ENCODE data around the gene LAMB4. TPM values are rescaled to one million over a fixed set of nuclear protein-coding genes. Genes with fewer than 3 reads are reported as not detected.

Gene LAMB4
- total RNA-seq, 1 donor from 2014 or later, result 0.10 TPM

GRCh38 chr7:108143658-108144420 is 13.7 kb upstream of the LAMB4 start:
- DNase-seq (ENCODE audit: low spot score), result no peak

GRCh38 chr7:108142675-108143259 is 12.6 kb upstream of the LAMB4 start:
- no peak for DNase-seq (ENCODE audit: low spot score)

DNA sequence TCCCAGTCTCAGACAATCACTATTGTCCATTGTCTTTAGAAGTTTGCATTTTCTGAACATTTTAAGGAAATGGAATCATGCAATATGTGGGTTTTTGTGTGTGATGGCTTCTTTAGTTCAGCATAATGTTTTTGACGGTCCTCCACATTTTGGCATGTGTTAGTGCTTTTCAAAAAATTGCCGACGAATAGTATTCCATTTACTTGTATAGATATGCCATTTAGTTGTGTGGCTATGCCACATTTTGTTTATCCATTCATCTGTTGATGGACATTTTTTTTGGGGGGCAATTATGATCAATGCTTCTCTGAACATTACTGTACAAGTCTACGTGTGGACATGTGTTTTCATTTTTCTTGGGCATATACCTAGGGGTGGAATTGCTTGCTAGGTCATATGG is 12.0 kb upstream of the LAMB4 start:
- DNase-seq (ENCODE audit: low spot score), result no peak

- DNase-seq (ENCODE audit: low spot score), result no peak
Measured at GRCh38 chr7:108140671-108141070, 10.5 kb upstream of the LAMB4 start.

- no peak for DNase-seq (ENCODE audit: low spot score)
Measured at GRCh38 chr7:108138911-108139310, 8.8 kb upstream of the LAMB4 start.

DNA sequence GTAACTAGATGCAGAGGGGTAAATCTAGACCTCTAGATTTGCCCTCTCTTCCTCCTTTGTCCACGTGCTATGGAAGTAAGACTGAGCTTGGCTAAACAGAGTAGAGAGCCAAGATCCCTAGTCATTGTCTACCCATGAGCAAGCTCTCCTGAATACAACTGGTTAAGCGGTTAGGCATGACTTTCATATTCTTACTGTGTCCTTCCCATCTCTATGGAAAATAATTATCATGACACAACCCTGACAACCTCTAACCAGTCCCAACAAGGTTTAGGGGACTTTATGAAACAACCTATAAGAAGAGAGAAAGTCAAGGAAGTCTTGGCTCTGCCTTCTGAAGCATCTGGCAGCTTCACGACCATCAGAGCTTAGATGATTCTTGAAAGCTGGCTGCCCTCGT is 7.8 kb upstream of the LAMB4 start:
- DNase-seq (ENCODE audit: low spot score), result no peak

DNA sequence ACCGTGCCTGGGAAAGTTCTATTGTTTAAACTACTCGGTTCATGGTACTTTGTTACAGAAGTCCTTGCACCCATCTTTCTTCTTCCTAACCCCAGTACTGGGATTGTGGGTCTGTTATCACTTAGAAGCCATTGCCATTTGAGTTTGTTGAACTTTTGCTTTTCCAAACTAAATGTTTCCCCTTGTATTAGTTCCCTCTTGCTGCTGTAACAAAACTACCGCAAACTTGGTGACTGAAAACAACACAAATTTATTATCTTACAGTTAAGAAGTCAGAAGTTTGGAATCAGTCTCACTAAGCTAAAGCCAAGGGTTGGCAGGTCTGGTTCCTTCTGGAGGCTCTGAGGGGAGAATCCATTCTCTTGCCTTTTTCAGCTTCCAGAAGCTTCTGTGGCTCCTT is 6.9 kb upstream of the LAMB4 start:
- no peak for DNase-seq (ENCODE audit: low spot score)

DNA sequence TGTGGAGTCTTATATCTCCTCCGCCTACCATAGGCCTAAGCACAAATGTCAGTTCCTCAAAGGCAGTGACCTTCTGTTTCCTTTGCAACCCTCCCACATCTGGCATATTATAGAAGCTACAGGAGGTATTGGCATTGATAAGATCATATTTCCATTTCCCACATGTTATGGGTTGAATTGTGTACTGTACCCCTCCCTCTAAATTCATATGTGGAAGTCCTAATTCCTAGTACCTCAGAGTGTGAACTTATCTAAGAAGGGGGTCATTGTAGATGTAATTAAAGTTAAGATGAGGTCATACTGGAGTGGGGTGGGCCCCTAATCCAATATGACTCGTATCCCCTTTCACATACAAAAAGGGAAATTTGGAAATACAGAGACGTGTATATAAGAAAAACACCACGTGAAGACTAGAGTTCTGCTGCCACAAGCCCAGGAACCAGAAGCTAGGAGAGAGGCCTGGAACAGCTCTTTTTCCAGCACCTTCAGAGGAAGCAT is 6.1 kb upstream of the LAMB4 start:
- DNase-seq (ENCODE audit: low spot score), result no peak

GRCh38 chr7:108135446-108136190 is 5.5 kb upstream of the LAMB4 start:
- no peak for DNase-seq (ENCODE audit: low spot score)

DNA sequence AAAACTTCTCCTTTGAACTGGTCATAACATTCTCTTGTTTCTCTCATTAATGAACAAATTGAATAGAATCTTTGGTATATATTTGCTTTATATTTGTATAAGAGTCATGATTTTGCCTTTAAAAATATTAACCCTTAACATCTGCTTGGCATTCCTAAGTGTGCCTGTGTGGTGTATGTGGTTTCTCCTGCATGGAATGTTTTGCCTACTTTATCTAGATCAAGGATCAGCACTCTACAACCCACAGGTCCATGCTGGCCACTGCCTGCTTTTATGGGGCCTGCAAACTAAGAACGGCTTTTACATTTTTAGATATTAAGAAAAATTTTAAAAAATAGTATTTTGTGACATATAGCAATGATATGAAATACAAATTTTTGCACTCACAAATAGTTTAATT is 4.3 kb upstream of the LAMB4 start:
- no peak for DNase-seq (ENCODE audit: low spot score)

DNA sequence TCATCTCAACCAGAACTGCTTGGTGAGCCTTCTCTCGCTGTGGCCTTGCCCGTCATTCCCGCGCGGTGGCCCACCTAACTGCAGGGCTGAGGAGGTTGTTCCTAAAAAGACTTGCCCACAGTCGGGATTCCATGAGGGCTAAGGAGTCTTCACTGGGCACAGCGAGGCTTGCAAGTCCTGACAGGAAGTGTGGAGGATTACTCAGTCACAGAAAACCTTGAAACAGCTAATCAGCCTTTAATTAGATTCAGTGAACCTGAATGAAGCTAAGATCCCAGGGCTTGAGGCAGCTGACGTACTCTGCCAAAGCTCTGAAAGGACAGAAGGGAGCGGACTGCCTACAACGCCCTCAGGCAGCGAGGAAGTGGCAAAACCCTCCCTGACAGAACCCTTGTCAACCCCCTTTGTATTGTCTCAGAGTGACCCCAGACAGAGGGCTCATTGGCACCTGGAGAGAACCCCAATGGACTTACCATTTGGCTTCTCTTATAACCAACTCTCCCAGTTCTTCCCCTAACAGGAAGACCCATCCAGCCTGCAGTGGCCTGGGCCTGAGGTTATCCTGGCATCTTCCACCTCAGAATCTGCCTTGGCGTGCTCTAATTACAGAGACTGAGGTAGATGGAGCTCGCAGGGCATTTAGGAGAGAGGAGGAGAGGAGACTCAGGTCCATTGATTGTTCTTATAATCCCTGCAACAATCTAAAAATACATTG is 2.5 kb upstream of the LAMB4 start:
- no peak for DNase-seq (ENCODE audit: low spot score)

GRCh38 chr7:108129018-108129965 is 869 bp downstream of the LAMB4 start:
- DNase-seq (ENCODE audit: low spot score), result no peak

DNA sequence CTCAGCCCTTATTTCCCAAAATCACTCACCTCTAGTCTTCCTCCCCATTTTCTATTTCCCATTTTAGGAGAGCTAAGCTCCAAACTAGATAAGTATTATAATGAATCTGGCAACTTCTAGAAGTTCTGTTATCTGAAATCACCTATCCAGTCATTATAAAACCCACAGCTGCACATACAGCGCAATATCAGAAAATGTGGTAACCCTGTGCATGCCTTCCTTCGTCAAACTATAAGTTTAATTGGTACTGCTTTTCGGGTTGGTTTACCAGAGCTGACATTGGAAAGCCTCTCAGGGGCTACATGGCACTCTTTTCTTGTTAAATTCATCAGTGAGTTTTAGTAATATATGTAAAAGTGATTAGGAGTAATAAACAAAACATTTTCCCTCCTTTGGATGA is 1.6 kb downstream of the LAMB4 start:
- DNase-seq (ENCODE audit: low spot score), result no peak

- DNase-seq (ENCODE audit: low spot score), result no peak
Measured at GRCh38 chr7:108127461-108127860, 2.7 kb downstream of the LAMB4 start.

DNA sequence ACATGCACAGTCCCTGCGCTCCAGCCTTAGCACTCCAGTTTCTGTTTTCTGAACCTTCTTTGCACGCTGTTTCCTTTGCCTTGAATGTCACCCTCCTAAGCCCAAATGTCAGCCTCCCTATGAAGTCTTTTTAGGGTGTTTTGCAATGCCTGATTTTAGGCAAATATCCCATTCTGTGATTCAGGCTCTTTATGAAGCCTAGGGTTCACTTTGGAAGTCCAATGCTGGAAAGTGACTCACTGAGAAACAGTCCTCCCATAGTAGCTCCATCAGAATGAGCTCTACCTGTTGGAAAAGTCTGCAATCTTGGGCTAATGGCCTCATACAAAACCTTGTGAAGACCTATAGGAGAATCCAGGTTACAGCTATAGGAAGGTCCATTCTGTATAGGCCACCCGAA is 5.3 kb downstream of the LAMB4 start:
- DNase-seq (ENCODE audit: low spot score), result no peak

- no peak for DNase-seq (ENCODE audit: low spot score)
Measured at GRCh38 chr7:108122181-108122580, 8.0 kb downstream of the LAMB4 start.

GRCh38 chr7:108120933-108121332 is 9.2 kb downstream of the LAMB4 start:
- no peak for DNase-seq (ENCODE audit: low spot score)

DNA sequence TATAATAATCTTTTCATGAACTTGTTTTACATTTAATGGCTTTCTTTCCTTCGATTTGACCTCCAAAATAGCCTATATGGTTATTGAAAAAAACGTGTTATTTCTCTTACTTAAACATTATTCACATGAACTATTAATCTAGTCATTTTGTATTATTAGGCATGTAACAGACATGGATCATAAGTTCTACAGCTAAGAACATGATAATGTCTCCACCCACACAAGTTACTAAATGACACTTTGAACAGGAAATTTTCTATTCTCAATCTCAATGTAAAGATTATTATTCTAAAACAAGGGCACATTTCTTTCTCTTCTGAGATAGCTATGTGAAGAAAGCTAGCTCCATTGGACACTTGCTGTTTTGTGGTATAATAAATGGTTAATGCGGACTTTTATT is 10.0 kb downstream of the LAMB4 start:
- DNase-seq (ENCODE audit: low spot score), result no peak

- no peak for DNase-seq (ENCODE audit: low spot score)
Measured at GRCh38 chr7:108118959-108119358, 11.2 kb downstream of the LAMB4 start.

DNA sequence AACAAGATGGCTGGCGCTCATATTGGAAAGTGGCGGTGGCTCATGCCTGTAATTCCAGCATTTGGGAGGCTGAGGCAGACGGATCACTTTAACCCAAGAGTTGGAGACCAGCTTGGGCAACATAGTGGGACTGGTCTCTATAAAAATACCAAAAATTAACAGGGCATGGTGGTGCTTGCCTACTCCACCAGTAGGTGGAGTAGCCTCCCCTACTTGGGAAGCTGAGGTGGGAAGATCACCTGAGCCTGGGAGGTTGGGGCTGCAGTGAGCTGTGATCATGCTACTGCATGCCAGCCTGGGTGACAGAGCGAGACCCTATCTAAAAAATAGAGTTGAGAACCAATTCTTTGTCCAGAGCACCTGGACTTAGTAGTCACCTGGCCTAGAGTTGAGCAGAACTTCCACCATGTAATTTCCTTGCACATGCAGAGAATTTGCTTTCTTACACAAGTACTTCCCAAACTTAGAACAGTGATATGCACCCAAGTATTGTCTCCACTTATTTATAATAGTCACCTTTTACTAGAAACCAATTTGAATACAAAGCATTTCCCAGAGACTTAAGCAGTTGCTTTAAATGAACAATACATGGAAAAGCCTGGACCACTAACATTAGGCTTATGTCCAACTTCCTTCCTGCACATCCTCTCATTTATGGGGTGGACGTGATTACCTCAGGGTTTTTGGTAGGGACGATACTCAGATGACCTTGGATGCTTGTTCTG is 15.9 kb downstream of the LAMB4 start:
- no peak for DNase-seq (ENCODE audit: low spot score)

Measured in mesenteric fat pad (tissue), 1 donor.